H9 (cell line): ENCODE results near the gene PLXNB2. TPM values are rescaled to one million over a fixed set of nuclear protein-coding genes. Genes with fewer than 3 reads are reported as not detected.

ENCODE experiments used
- DNase-seq: peaks from one replicate; pipeline ENCODE4 v3.0.0-alpha.2; 2017
- H2AFZ ChIP-seq: one replicate; pipeline ENCODE4 v1.6.1; 2013; ENCODE audit warnings: mild to moderate bottlenecking, low read length, control low read depth, moderate library complexity
- H2AK5ac ChIP-seq: 2 replicates; pipeline ENCODE4 v1.6.1; 2013; ENCODE audit warnings: low read length, control low read depth, mixed read lengths; ENCODE audit not compliant: insufficient read length
- H2BK120ac ChIP-seq: one replicate; pipeline ENCODE4 v1.6.1; 2013; ENCODE audit warnings: low read depth, mild to moderate bottlenecking, low read length, control low read depth, inconsistent platforms; ENCODE audit not compliant: poor library complexity, severe bottlenecking
- H2BK12ac ChIP-seq: 2 replicates; pipeline ENCODE4 v1.6.1; 2013; ENCODE audit warnings: low read length, control low read depth, mixed read lengths, low read depth; ENCODE audit not compliant: insufficient read length
- H2BK15ac ChIP-seq: 2 replicates; pipeline ENCODE4 v1.6.1; 2013; ENCODE audit warnings: low read depth, low read length, control low read depth
- H2BK20ac ChIP-seq: one replicate; pipeline ENCODE4 v1.6.1; 2013; ENCODE audit warnings: low read depth, mild to moderate bottlenecking, low read length, control low read depth, inconsistent platforms; ENCODE audit not compliant: poor library complexity, severe bottlenecking
- H2BK5ac ChIP-seq: 2 replicates; pipeline ENCODE4 v1.6.1; 2013; ENCODE audit warnings: low read length, control low read depth, mixed read lengths; ENCODE audit not compliant: insufficient read length
- H3K14ac ChIP-seq: 2 replicates; pipeline ENCODE4 v1.6.1; 2013; ENCODE audit warnings: low read length, control low read depth; ENCODE audit not compliant: insufficient read depth
- H3K18ac ChIP-seq: 2 replicates; pipeline ENCODE4 v1.6.1; 2013; ENCODE audit warnings: low read depth, mild to moderate bottlenecking, mixed read lengths, low read length, control low read depth; ENCODE audit not compliant: insufficient read length
- H3K23ac ChIP-seq: 2 replicates; pipeline ENCODE4 v1.6.1; 2013; ENCODE audit warnings: low read length, control low read depth, mixed read lengths, low read depth; ENCODE audit not compliant: insufficient read length
- H3K23me2 ChIP-seq: 2 replicates; pipeline ENCODE4 v1.6.1; 2013; ENCODE audit warnings: low read depth, mild to moderate bottlenecking, mixed read lengths, low read length, control low read depth; ENCODE audit not compliant: insufficient read length, poor library complexity, severe bottlenecking
- H3K27ac ChIP-seq: 2 replicates; pipeline ENCODE4 v1.5.1; 2013; ENCODE audit warnings: low read length, control low read depth, mixed read lengths, low read depth; ENCODE audit not compliant: insufficient read length
- H3K27me3 ChIP-seq: 2 replicates; pipeline ENCODE4 v1.6.1; 2013; ENCODE audit warnings: low read length, control low read depth, inconsistent platforms; ENCODE audit not compliant: insufficient read depth
- H3K4ac ChIP-seq: 2 replicates; pipeline ENCODE4 v1.6.1; 2013; ENCODE audit warnings: low read depth, mild to moderate bottlenecking, control low read depth, inconsistent platforms, low read length, moderate library complexity
- H3K4me1 ChIP-seq: 2 replicates; pipeline ENCODE4 v1.6.1; 2013; ENCODE audit warnings: low read length, control low read depth, inconsistent platforms; ENCODE audit not compliant: insufficient read depth
- H3K4me2 ChIP-seq: 2 replicates; pipeline ENCODE4 v1.6.1; 2013; ENCODE audit warnings: low read length, control low read depth, mixed read lengths; ENCODE audit not compliant: insufficient read length, insufficient read depth
- H3K56ac ChIP-seq: 2 replicates; pipeline ENCODE4 v1.6.1; 2013; ENCODE audit warnings: low read depth, mild to moderate bottlenecking, mixed read lengths, low read length, control low read depth; ENCODE audit not compliant: insufficient read length
- H3K79me1 ChIP-seq: 2 replicates; pipeline ENCODE4 v1.6.1; 2013; ENCODE audit warnings: low read depth, mild to moderate bottlenecking, moderate library complexity, low read length, control low read depth, inconsistent platforms; ENCODE audit not compliant: insufficient read depth, poor library complexity, severe bottlenecking
- H3K79me2 ChIP-seq: 2 replicates; pipeline ENCODE4 v1.6.1; 2013; ENCODE audit warnings: low read length, control low read depth, inconsistent platforms; ENCODE audit not compliant: insufficient read depth
- H3K9ac ChIP-seq: 2 replicates; pipeline ENCODE4 v1.6.1; 2013; ENCODE audit warnings: low read length, control low read depth, mixed read lengths; ENCODE audit not compliant: insufficient read length; ENCODE audit errors: extremely low read depth
- H3K9me3 ChIP-seq: one replicate; pipeline ENCODE4 v1.6.1; 2013; ENCODE audit warnings: low read depth, low read length, inconsistent platforms; ENCODE audit not compliant: control insufficient read depth
- H3T11ph ChIP-seq: one replicate; pipeline ENCODE4 v1.6.1; 2013; ENCODE audit warnings: mild to moderate bottlenecking, low read length, control low read depth, inconsistent platforms
- H4K20me1 ChIP-seq: one replicate; pipeline ENCODE4 v1.6.1; 2013; ENCODE audit not compliant: control insufficient read depth, insufficient read length, insufficient read depth
- H4K5ac ChIP-seq: 2 replicates; pipeline ENCODE4 v1.6.1; 2013; ENCODE audit warnings: low read depth, mild to moderate bottlenecking, mixed read lengths, low read length, control low read depth; ENCODE audit not compliant: insufficient read length
- H4K8ac ChIP-seq: replicated peaks from 2 replicates; pipeline ENCODE4 v1.6.1; 2013; ENCODE audit warnings: low read length, control low read depth, mixed read lengths, low read depth; ENCODE audit not compliant: insufficient read length
- H4K91ac ChIP-seq: 2 replicates; pipeline ENCODE4 v1.6.1; 2013; ENCODE audit warnings: low read depth, mild to moderate bottlenecking, moderate library complexity, mixed read lengths, low read length, control low read depth; ENCODE audit not compliant: insufficient read length
- H3K27ac Mint-ChIP-seq, 3 experiments: 2 replicates in 2 of 3; 3 replicates in 1 of 3; pipeline ENCODE4 v1.8.0; 2020 to 2021; ENCODE audit warnings: mixed read lengths in 3 of 3, mild to moderate bottlenecking in 1 of 3, moderate library complexity in 1 of 3
- H3K27me3 Mint-ChIP-seq: 2 replicates; pipeline ENCODE4 v1.8.0; 2021; ENCODE audit warnings: low read depth, mild to moderate bottlenecking, moderate library complexity, mixed read lengths
- H3K36me3 Mint-ChIP-seq, 3 experiments: 2 replicates in 2 of 3; 3 replicates in 1 of 3; pipeline ENCODE4 v1.8.0; 2020 to 2021; ENCODE audit warnings: low read depth in 3 of 3, mixed read lengths in 3 of 3; ENCODE audit not compliant: insufficient read depth in 1 of 3
- H3K4me1 Mint-ChIP-seq, 2 experiments: 2 replicates each; pipeline ENCODE4 v1.8.0; 2020; ENCODE audit warnings: mixed read lengths in 2 of 2
- H3K4me3 Mint-ChIP-seq, 2 experiments: 2 replicates in 1 of 2; 3 replicates in 1 of 2; pipeline ENCODE4 v1.8.0; 2020 to 2021; ENCODE audit warnings: mild to moderate bottlenecking in 2 of 2, mixed read lengths in 2 of 2, moderate library complexity in 1 of 2
- H3K9me3 Mint-ChIP-seq, 2 experiments: 2 replicates in 1 of 2; 3 replicates in 1 of 2; pipeline ENCODE4 v1.8.0; 2020; ENCODE audit warnings: mild to moderate bottlenecking in 2 of 2, mixed read lengths in 2 of 2, moderate library complexity in 1 of 2
- CTCF ChIP-seq: fragments of 200-600 bp; sonication (generic); conservative IDR thresholded peaks from 3 replicates; pipeline ENCODE4 v1.8.0; 2021; ENCODE audit warnings: antibody characterized with exemption, mild to moderate bottlenecking
- WGBS: extraction: QIAGEN DNeasy Blood & Tissue Kit; methylation state at CpG from one replicate; pipeline ENCODE4 v1.1.7; 2013; ENCODE audit warnings: missing lambda C conversion rate, low lambda C conversion rate, mixed read lengths; ENCODE audit not compliant: insufficient read length; ENCODE audit errors: extremely low coverage; 5-methylcytosine and 5-hydroxymethylcytosine counted together
- total RNA-seq: library from RNA; stranded (reverse); gene quantifications from 2 replicates; pipeline ENCODE4 v1.2.1, GENCODE V29; 2021

PLXNB2 gene
- total RNA-seq, 1 experiment from 2014 or later, result 87.6 TPM

DNA sequence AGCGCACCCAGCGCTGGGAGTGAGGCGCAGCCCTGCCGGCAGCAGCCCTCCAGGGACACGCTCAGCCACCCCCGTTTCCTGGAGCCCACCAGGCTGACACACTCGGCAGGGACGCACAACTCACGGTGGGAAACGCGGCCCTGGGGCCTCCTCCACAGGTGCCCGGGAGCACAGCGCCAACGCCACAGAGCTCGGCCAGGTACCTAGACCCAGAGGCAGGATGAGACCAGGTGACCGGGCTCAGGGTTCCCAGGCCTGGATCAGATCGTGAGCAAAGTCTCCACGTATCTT, 80.6 kb downstream of the PLXNB2 start:
- H3K14ac ChIP-seq, result no peak overlapping the region

More for the DNA sequence above, 80.6 kb downstream of the PLXNB2 start:
- no peak overlapping the region for H3T11ph ChIP-seq
- no peak overlapping the region for H4K91ac ChIP-seq
- no peaks in the 10 kb centered on the region for H4K20me1 ChIP-seq
- H3K9me3 ChIP-seq, result no peaks in the 10 kb centered on the region
- no peaks in the 10 kb centered on the region for H3K79me1 ChIP-seq
- H4K5ac ChIP-seq, result no peak overlapping the region
- H3K23ac ChIP-seq, result no peak overlapping the region
- TF ChIP-seq CTCF, result no peak
- no peaks in the 10 kb centered on the region for H3K4me1 ChIP-seq
- no peak overlapping the region for H4K8ac ChIP-seq
- no peak overlapping the region for H2BK120ac ChIP-seq
- H2BK5ac ChIP-seq, result no peak overlapping the region
- no peak for DNase-seq
- WGBS, result no CpG with 5 or more reads among the region's 18 CpGs
- H3K79me2 ChIP-seq, result no peaks in the 10 kb centered on the region
- no peak overlapping the region for H2BK20ac ChIP-seq
- no peak overlapping the region for H2AFZ ChIP-seq
- H3K36me3 Mint-ChIP-seq, result peaks cover 14 to 37% (median 25%) of the 10 kb centered on the region in 3 experiments
- no peak overlapping the region for H3K9ac ChIP-seq
- H3K9me3 Mint-ChIP-seq, result peaks cover 0 to 2% of the 10 kb centered on the region in 2 experiments; a peak in 1 of 5 replicates
- H3K4ac ChIP-seq, result no peak overlapping the region
- no peak overlapping the region for H3K4me3 Mint-ChIP-seq
- H3K4me2 ChIP-seq, result no peak overlapping the region
- H3K18ac ChIP-seq, result no peak overlapping the region
- no peak overlapping the region for H3K56ac ChIP-seq
- H3K27me3 Mint-ChIP-seq, result no peaks in the 10 kb centered on the region
- no peaks in the 10 kb centered on the region for H3K4me1 Mint-ChIP-seq
- H3K27ac ChIP-seq, result no peak overlapping the region
- H2AK5ac ChIP-seq, result no peak overlapping the region
- H2BK15ac ChIP-seq, result no peak overlapping the region
- no peak overlapping the region for H2BK12ac ChIP-seq
- no peaks in the 10 kb centered on the region for H3K23me2 ChIP-seq
- H3K27ac Mint-ChIP-seq, result no peak overlapping the region
- no peaks in the 10 kb centered on the region for H3K27me3 ChIP-seq
